ENCODE measurements around the gene SH3GL1. TPM values are rescaled to one million over a fixed set of nuclear protein-coding genes. Genes with fewer than 3 reads are reported as not detected.

SH3GL1 gene
- total RNA-seq, 1 donor from 2014 or later: 49.2 TPM

DNA sequence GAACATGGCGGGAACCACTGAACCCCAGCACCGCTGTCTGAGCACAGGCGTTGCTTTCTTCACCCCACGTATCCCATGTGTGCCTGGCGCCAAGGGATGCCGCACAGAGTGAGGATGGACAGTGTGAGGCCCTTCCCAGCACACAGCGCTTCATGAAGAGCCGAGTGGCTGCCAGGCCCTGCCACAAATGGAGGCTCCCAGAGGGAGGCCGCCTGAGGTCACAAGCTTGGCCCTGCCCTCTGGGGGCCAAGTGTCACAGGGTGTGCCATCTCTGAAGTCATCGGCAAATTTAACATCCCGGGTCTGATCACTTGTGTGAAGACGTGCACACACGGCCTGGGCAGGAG, 32.6 kb downstream of the SH3GL1 start:
- no peak for DNase-seq (ENCODE audit: low spot score)
- peaks cover 17% of the 10 kb centered on the region for H3K36me3 Mint-ChIP-seq (ENCODE audit: low read depth)
- intact Hi-C loops (cut with micrococcal nuclease): loop anchor here (2.0 to 5.0 kb wide), 2 partner anchors 25 to 355 kb away; partner anchors contain the start of genes DPP9 and MPND
- no peaks in the 10 kb centered on the region for H3K27me3 Mint-ChIP-seq (ENCODE audit: low read depth)
- peak overlapping the region; percentile 42 for H3K27ac Mint-ChIP-seq
- H3K4me3 Mint-ChIP-seq (ENCODE audit: low read depth): no peak overlapping the region
- no peaks in the 10 kb centered on the region for H3K9me3 Mint-ChIP-seq
- H3K4me1 Mint-ChIP-seq (ENCODE audit: low read depth): peaks cover 30% of the 10 kb centered on the region

DNA sequence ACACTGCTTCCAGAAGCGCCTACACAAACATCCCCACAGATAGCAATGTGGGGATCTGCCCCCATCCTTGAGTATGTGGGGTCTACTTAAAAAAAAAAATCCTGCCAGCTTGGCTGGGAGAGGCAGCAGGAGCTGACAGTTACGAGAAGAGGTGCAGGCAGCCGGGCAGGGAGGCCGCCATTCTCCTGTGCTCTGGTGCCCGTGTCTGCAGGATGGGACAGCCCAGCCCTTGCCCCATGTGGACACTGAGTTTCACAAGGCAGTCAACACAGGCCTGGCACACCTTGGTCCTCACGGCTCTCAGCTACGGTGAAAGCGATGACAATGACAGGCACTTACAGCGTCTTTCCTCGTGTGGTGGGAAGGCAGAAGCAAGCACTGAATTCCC, 33.0 kb downstream of the SH3GL1 start:
- H3K27me3 Mint-ChIP-seq (ENCODE audit: low read depth): no peaks in the 10 kb centered on the region
- no peak overlapping the region for H3K4me3 Mint-ChIP-seq (ENCODE audit: low read depth)
- peaks cover 30% of the 10 kb centered on the region for H3K4me1 Mint-ChIP-seq (ENCODE audit: low read depth)
- intact Hi-C loops (cut with micrococcal nuclease): loop anchor here (5.0 kb wide), 1 partner anchor 355 kb away; the partner anchor contains the start of gene DPP9
- no peak for DNase-seq (ENCODE audit: low spot score)
- H3K36me3 Mint-ChIP-seq (ENCODE audit: low read depth): peaks cover 18% of the 10 kb centered on the region
- no peaks in the 10 kb centered on the region for H3K9me3 Mint-ChIP-seq
- H3K27ac Mint-ChIP-seq: no peak overlapping the region

DNA sequence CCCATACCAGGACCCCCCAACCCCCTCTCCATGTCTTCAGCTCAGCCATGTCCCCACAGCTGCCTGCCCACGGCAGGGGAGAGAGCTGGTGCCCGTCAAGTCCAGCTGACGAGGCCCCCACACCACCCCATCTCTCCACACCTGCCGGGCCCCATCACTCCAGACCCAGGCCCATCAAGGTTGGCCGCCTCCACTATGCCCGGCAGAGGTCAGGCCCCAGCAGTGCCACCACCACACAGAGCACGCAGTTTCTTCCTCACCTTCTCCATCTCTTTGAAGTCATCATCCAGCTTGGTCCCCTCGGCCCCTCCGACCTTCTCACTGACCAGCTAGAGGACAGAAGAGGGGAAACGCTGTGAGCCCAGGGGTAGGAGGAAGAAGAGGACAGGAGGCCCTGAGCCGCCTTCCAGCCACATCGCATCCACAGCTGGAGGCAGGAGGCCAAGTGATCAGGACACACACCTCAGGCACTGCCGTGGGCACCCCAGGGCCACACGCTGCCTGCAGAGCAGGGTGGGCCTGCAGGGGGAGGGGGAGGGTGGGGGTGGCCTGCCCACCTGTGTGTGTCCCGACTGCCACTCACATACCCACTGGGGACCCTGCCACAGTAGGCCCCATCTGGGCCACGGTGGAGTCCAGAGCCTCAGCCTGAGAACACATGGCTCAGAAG, 33.5 kb downstream of the SH3GL1 start:
- no peak overlapping the region for H3K27ac Mint-ChIP-seq
- H3K36me3 Mint-ChIP-seq (ENCODE audit: low read depth): peaks cover 22% of the 10 kb centered on the region
- peaks cover 27% of the 10 kb centered on the region for H3K4me1 Mint-ChIP-seq (ENCODE audit: low read depth)
- H3K9me3 Mint-ChIP-seq: no peaks in the 10 kb centered on the region
- DNase-seq (ENCODE audit: low spot score): no peak
- no peak overlapping the region for H3K4me3 Mint-ChIP-seq (ENCODE audit: low read depth)
- intact Hi-C loops (cut with micrococcal nuclease): loop anchor here (5.0 kb wide), 1 partner anchor 356 kb away; the partner anchor contains the start of gene DPP9
- H3K27me3 Mint-ChIP-seq (ENCODE audit: low read depth): no peaks in the 10 kb centered on the region

DNA sequence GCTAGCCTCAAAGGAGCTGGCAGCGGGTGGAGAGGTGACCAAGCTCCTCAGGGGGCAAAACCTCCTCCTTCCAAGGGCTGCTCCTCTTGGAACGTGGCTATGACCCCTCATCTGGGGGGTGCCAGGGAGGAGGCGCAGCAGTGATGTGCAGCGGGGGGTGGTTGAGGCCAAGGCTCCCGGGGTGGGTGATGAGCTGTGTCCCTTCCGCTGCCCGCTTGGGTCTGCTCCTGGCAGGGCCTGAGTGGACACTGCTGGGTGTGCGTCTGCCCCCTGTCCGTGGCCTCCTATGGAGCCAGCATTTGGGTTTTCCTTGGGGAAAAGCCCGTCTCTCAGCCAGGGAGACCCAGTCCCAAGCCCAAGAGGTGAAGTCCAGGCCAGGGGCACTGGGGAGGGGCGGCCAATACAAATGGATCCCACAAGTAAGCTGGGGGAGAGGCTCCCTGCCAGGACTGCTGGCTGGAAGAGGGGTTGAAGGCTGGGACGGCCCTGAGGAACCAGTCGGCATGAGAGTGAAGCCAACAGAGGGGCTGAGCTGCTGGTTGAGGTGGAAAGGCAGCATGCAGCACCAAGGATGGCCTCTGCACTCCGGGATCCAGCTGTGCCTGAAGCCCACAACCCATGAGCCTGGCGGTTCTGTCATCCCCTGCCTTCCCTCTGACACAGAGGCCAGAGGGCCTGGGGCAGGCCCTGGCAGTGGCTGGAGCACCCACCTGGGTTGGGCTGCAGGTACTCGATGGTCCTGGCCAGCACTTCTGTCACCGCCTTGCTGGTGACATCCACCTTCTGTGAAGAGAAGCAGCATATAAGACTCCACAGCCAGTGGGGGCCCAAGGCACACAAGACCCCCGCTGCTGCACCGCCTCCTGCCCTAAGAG, 34.3 kb downstream of the SH3GL1 start:
- intact Hi-C loops (cut with micrococcal nuclease): loop anchor here (5.0 kb wide), 1 partner anchor 356 kb away; the partner anchor contains the start of gene DPP9
- H3K4me3 Mint-ChIP-seq (ENCODE audit: low read depth): no peak overlapping the region
- no peaks in the 10 kb centered on the region for H3K9me3 Mint-ChIP-seq
- peaks cover 20% of the 10 kb centered on the region for H3K4me1 Mint-ChIP-seq (ENCODE audit: low read depth)
- no peaks in the 10 kb centered on the region for H3K27me3 Mint-ChIP-seq (ENCODE audit: low read depth)
- no peak overlapping the region for H3K27ac Mint-ChIP-seq
- peaks cover 21% of the 10 kb centered on the region for H3K36me3 Mint-ChIP-seq (ENCODE audit: low read depth)
- no peak for DNase-seq (ENCODE audit: low spot score)

DNA sequence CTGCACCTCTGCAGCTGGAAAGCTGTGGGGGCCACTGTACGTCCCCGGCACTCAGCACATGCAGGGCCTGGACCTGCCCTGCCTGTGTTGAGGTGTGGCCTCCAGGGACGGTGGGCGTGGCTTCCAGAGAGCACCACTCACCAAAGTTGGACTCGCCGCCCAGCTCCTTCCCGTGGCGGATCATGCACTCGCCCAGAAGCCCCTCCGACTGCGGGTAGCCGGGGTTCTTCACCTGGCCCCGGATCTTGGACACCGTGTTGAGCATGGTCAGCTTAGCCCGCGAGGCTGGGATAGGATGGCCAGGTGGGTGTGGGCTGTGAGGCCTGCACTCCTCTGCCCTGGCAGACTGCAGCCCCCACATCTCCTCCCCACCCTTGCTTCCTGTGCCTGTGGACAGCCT, 35.0 kb downstream of the SH3GL1 start:
- Mint-ChIP-seq H3K27ac (no peak overlapping the region), H3K4me3 (ENCODE audit: low read depth) (no peak overlapping the region), H3K9me3 (no peaks in the 10 kb centered on the region), H3K36me3 (ENCODE audit: low read depth) (peaks cover 25% of the 10 kb centered on the region), H3K27me3 (ENCODE audit: low read depth) (no peaks in the 10 kb centered on the region), H3K4me1 (ENCODE audit: low read depth) (peaks cover 15% of the 10 kb centered on the region)
- no peak for DNase-seq (ENCODE audit: low spot score)
- intact Hi-C loops (cut with micrococcal nuclease): loop anchor here (5.0 kb wide), 1 partner anchor 357 kb away; the partner anchor contains the start of gene DPP9

DNA sequence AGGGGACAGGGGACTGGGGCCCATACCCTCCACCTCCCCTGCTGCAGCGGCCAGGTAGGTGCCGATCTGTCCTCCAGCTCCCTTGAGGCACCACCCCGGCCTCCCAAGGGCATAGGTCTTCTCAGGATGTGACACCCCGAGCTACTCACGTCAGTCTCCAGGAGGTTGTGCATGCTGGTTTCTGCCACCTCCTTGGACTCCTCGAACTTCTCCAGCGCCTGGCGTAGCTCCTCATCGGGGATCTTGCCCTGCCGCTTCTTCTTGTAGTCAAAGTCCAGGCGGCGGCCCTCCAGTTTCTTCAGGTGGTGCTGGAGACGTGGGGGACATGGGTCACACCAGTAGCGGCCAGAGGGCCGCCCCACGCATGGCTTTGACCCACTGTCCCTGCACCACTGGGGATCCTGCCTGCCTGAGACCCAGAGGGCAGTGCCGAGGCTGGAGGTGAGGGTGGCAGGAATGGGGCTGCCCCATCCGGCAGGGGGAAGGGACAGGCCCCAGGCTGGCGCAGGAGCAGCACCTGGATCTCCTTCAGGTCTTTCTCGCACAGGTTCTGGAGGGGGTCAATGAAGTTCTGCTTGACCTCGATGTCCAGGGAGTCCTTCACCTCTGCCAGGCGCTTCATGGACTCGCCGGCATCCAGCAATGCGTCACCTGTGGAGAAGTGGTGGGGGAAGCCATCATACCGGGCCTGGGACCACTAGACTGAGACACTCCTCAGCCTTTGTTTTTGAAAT, 36.6 kb downstream of the SH3GL1 start:
- H3K4me1 Mint-ChIP-seq (ENCODE audit: low read depth): peaks cover 8% of the 10 kb centered on the region
- peaks cover 30% of the 10 kb centered on the region for H3K36me3 Mint-ChIP-seq (ENCODE audit: low read depth)
- H3K27me3 Mint-ChIP-seq (ENCODE audit: low read depth): no peaks in the 10 kb centered on the region
- H3K4me3 Mint-ChIP-seq (ENCODE audit: low read depth): no peak overlapping the region
- H3K27ac Mint-ChIP-seq: no peak overlapping the region
- DNase-seq (ENCODE audit: low spot score): no peak
- intact Hi-C loops (cut with micrococcal nuclease): no loop called here
- H3K9me3 Mint-ChIP-seq: no peaks in the 10 kb centered on the region

DNA sequence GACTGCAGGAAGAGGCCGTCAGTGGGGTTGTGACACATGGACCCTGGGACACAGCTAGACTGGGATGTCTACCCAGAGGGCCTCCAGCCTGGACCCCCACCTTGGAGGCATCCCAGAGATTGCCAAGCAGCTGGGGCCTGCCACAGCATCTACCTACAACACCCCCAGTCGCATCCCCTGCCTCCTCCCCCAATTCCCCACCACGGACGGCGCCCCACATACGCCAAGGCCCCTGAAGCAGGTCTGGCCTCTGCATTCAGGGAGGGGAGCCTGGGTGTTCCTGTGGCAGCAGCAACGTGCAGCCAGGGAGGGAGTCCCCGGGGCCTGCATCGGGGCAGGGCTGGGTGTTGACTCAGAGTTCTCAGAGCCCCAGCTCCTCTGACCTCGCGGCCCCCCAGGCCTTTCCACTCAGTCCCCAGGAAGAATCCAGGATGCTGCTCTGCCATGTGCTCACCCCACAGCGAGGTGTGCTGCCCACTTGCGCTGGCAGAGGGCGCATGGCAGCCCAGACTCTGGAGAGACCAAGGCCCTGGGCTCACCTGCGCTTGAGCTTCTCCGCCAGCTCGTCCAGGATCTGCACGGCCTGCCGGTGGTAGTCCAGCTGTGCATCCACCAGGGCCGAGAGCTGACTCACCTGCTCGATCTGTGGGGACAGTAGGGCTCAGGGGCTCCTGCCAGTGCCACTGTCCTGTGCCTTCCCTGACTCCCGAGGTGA, 37.4 kb downstream of the SH3GL1 start:
- H3K36me3 Mint-ChIP-seq (ENCODE audit: low read depth): peaks cover 30% of the 10 kb centered on the region

DNA sequence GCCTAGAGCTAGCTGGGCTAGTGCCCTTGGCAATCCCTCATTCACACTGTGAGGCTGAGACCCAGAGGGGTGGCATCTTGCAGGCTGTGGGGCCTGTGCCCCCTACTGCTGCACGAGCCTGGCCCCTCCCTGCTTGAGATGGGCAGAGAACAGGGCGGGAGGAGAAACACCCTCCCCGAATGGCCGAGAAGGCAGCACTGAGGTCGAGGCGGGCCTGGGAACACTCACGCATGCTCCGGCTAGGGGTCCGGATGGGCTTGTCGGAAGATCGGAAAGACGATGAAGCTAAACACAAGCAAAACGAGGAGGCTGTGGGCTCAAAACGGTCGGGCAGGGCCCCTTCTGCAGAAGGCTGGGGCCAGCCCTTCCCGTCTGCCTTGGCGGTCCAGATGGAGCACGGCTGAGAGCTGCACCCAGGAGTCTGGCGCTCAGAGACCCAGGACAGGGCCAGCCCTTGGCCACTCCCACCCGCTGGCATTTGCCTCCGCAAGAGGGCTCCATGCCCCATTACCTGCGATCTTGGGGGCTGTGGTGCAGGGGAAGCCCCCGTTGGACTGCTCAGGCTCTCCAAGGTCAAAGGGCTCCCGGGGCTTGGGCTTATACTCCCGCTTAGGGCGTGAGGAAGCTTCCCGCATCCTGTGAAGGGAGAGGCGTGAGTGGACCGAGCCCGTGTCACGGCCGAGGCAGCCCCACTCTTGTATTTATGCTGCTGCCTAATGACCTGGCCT, 38.1 kb downstream of the SH3GL1 start:
- no peak overlapping the region for H3K27ac Mint-ChIP-seq
- H3K9me3 Mint-ChIP-seq: no peaks in the 10 kb centered on the region
- H3K27me3 Mint-ChIP-seq (ENCODE audit: low read depth): no peaks in the 10 kb centered on the region
- intact Hi-C loops (cut with micrococcal nuclease): no loop called here
- no peak overlapping the region for H3K4me3 Mint-ChIP-seq (ENCODE audit: low read depth)
- no peaks in the 10 kb centered on the region for H3K4me1 Mint-ChIP-seq (ENCODE audit: low read depth)
- no peak for DNase-seq (ENCODE audit: low spot score)
- peaks cover 30% of the 10 kb centered on the region for H3K36me3 Mint-ChIP-seq (ENCODE audit: low read depth)

More for the DNA sequence above, 37.4 kb downstream of the SH3GL1 start:
- Mint-ChIP-seq H3K9me3 (no peaks in the 10 kb centered on the region), H3K27ac (no peak overlapping the region), H3K27me3 (ENCODE audit: low read depth) (no peaks in the 10 kb centered on the region), H3K4me1 (ENCODE audit: low read depth) (peaks cover 2% of the 10 kb centered on the region), H3K4me3 (ENCODE audit: low read depth) (no peak overlapping the region)
- no peak for DNase-seq (ENCODE audit: low spot score)
- intact Hi-C loops (cut with micrococcal nuclease): no loop called here

DNA sequence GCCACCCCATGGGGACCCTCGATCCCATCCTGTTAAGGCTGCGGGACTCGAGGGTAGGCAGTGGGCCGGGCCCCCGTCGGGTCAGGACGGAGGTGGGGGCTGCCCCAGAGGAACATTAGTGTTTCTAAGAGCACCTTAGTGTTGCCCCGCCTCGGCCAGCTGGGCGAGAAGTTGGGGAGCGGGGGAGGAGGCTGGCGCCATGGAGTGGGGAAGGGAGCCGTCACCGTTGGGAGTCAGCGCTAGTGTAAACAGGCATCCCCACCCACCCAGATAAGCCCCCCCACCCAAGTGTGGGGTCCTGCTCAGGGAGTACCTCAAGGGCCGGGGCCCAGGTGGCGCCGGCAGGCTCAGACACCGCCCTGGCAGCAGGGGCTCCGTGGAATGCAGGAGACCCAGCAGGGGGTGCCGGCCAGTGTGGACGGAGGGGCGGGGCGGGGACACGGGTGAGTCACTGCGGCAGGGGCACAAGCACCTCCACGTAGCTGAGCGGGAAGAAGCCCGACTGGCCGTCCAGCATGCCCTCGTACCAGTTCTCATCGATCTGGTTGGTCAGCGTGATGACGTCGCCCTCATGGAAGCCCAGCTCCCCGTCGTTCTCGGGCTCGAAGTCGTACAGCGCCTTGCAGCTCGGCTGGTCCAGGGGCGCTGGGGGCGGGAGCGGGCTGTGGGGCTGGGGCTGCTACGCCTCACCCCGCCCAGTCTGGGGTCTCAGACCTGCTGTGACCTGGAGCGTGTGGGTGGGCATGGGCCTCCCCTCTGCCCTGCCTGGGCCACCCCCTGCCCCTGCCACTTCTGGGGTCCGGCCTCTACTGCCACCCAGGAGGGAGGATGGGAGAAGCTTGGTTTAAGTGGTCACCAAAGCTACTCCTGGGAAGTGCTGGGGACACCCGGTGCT, 38.9 kb downstream of the SH3GL1 start:
- Mint-ChIP-seq H3K27ac (no peak overlapping the region), H3K36me3 (ENCODE audit: low read depth) (peaks cover 26% of the 10 kb centered on the region), H3K4me3 (ENCODE audit: low read depth) (no peak overlapping the region), H3K27me3 (ENCODE audit: low read depth) (no peaks in the 10 kb centered on the region), H3K9me3 (no peaks in the 10 kb centered on the region), H3K4me1 (ENCODE audit: low read depth) (no peaks in the 10 kb centered on the region)
- intact Hi-C loops (cut with micrococcal nuclease): no loop called here
- DNase-seq (ENCODE audit: low spot score): no peak

DNA sequence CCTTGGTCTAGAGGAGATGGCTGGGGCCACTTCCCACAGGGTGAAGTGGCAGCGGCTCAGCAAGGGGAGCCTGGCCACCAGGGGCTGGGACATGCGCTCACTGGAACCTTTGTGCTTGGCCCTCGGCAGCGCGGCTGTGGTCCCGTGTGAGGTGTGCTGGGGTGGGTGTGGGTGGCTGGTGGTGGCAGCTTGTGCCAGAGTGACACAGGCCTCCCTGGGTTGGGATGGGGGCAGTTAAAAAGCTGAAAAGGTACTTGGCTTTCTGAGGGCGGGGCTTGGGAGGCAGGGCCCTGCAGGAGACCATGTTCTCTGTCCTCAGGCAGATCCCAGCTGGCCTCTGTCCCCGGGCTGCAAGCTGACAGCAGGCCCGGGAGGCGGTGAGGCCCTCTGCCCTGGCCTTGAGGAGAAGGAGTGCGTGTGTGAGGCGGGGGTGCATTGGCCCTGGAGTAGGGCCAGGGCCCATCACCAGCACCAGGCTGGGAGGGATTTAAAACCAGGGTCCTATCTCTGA, 39.7 kb downstream of the SH3GL1 start:
- H3K27ac Mint-ChIP-seq: no peak overlapping the region
- DNase-seq (ENCODE audit: low spot score): no peak
- H3K4me1 Mint-ChIP-seq (ENCODE audit: low read depth): no peaks in the 10 kb centered on the region

DNA sequence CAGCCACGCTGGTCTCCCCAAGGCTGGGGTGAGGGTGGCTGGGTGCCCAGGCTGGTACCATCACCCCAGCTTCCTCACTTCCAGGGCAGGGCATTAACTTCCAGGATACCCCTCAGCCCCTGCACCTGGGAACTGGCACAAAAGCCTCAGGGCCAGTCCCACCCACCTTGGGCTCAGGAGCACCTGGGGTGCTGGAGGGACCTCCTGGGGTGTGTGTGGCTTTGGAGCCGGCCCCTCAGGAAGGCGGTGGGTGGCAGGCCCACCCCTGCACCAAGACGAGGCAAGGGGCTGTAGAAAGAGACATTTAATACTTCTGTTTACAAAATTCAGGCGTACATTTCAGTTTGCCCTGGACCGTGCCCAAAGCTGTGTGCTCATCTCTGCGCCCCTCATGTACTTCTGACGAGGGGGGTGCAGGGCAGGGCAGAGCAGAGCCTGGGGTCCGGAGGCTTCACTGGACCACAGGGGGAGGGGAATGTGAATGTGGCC, 40.2 kb downstream of the SH3GL1 start:
- no peak overlapping the region for H3K27ac Mint-ChIP-seq
- no peaks in the 10 kb centered on the region for H3K9me3 Mint-ChIP-seq
- peaks cover 24% of the 10 kb centered on the region for H3K36me3 Mint-ChIP-seq (ENCODE audit: low read depth)
- intact Hi-C loops (cut with micrococcal nuclease): no loop called here
- H3K4me1 Mint-ChIP-seq (ENCODE audit: low read depth): no peaks in the 10 kb centered on the region
- no peak overlapping the region for H3K4me3 Mint-ChIP-seq (ENCODE audit: low read depth)
- DNase-seq (ENCODE audit: low spot score): no peak
- H3K27me3 Mint-ChIP-seq (ENCODE audit: low read depth): no peaks in the 10 kb centered on the region

More for the DNA sequence above, 39.7 kb downstream of the SH3GL1 start:
- intact Hi-C loops (cut with micrococcal nuclease): no loop called here
- no peak overlapping the region for H3K4me3 Mint-ChIP-seq (ENCODE audit: low read depth)
- H3K27me3 Mint-ChIP-seq (ENCODE audit: low read depth): no peaks in the 10 kb centered on the region
- H3K9me3 Mint-ChIP-seq: no peaks in the 10 kb centered on the region
- H3K36me3 Mint-ChIP-seq (ENCODE audit: low read depth): peaks cover 24% of the 10 kb centered on the region
